ENCODE data around the gene SLC23A1. TPM values are rescaled to one million over a fixed set of nuclear protein-coding genes. Genes with fewer than 3 reads are reported as not detected.

Gene SLC23A1
- total RNA-seq, 1 donor from 2014 or later, result not detected

- no peak for TF ChIP-seq CTCF (IDR thresholded peaks at IDR 0.05; ENCODE audit: unreplicated experiment)
- H3K27ac Mint-ChIP-seq (ENCODE audit: unreplicated experiment), result no peak overlapping the region
- H3K4me3 Mint-ChIP-seq (ENCODE audit: unreplicated experiment), result no peak overlapping the region
- H3K9me3 Mint-ChIP-seq (ENCODE audit: unreplicated experiment), result no peaks in the 10 kb centered on the region
- H3K4me1 Mint-ChIP-seq (ENCODE audit: unreplicated experiment), result peaks cover 13% of the 10 kb centered on the region
- DNase-seq (ENCODE audit: low spot score), result no peak
- peaks cover 8% of the 10 kb centered on the region for H3K27me3 Mint-ChIP-seq (ENCODE audit: unreplicated experiment)
- peaks cover 24% of the 10 kb centered on the region for H3K36me3 Mint-ChIP-seq (ENCODE audit: low read depth, unreplicated experiment)
Measured at GRCh38 chr5:139374909-139375308, 8.2 kb downstream of the SLC23A1 start.

GRCh38 chr5:139371482-139372435 lies 11.3 kb downstream of the SLC23A1 start:
- no peak for DNase-seq (ENCODE audit: low spot score)
- H3K36me3 Mint-ChIP-seq (ENCODE audit: low read depth, unreplicated experiment), result peaks cover 19% of the 10 kb centered on the region
- no peak for TF ChIP-seq CTCF (IDR thresholded peaks at IDR 0.05; ENCODE audit: unreplicated experiment)
- H3K27ac Mint-ChIP-seq (ENCODE audit: unreplicated experiment), result peak overlapping the region; percentile 23
- H3K9me3 Mint-ChIP-seq (ENCODE audit: unreplicated experiment), result no peaks in the 10 kb centered on the region
- peaks cover 7% of the 10 kb centered on the region for H3K4me1 Mint-ChIP-seq (ENCODE audit: unreplicated experiment)
- peaks cover 5% of the 10 kb centered on the region for H3K27me3 Mint-ChIP-seq (ENCODE audit: unreplicated experiment)
- peak overlapping the region; percentile 63 for H3K4me3 Mint-ChIP-seq (ENCODE audit: unreplicated experiment)

GRCh38 chr5:139369181-139369580 lies 13.9 kb downstream of the SLC23A1 start:
- peaks cover 5% of the 10 kb centered on the region for H3K27me3 Mint-ChIP-seq (ENCODE audit: unreplicated experiment)
- H3K27ac Mint-ChIP-seq (ENCODE audit: unreplicated experiment), result no peak overlapping the region
- peaks cover 11% of the 10 kb centered on the region for H3K4me1 Mint-ChIP-seq (ENCODE audit: unreplicated experiment)
- H3K36me3 Mint-ChIP-seq (ENCODE audit: low read depth, unreplicated experiment), result peaks cover 26% of the 10 kb centered on the region
- TF ChIP-seq CTCF (IDR thresholded peaks at IDR 0.05; ENCODE audit: unreplicated experiment), result no peak
- H3K9me3 Mint-ChIP-seq (ENCODE audit: unreplicated experiment), result no peaks in the 10 kb centered on the region
- H3K4me3 Mint-ChIP-seq (ENCODE audit: unreplicated experiment), result no peak overlapping the region
- DNase-seq (ENCODE audit: low spot score), result no peak

GRCh38 chr5:139368613-139369012 lies 14.5 kb downstream of the SLC23A1 start:
- DNase-seq (ENCODE audit: low spot score), result no peak
- no peak overlapping the region for H3K4me3 Mint-ChIP-seq (ENCODE audit: unreplicated experiment)
- no peaks in the 10 kb centered on the region for H3K27me3 Mint-ChIP-seq (ENCODE audit: unreplicated experiment)
- peaks cover 11% of the 10 kb centered on the region for H3K4me1 Mint-ChIP-seq (ENCODE audit: unreplicated experiment)
- peaks cover 21% of the 10 kb centered on the region for H3K36me3 Mint-ChIP-seq (ENCODE audit: low read depth, unreplicated experiment)
- TF ChIP-seq CTCF (IDR thresholded peaks at IDR 0.05; ENCODE audit: unreplicated experiment), result no peak
- H3K27ac Mint-ChIP-seq (ENCODE audit: unreplicated experiment), result no peak overlapping the region
- H3K9me3 Mint-ChIP-seq (ENCODE audit: unreplicated experiment), result no peaks in the 10 kb centered on the region

- TF ChIP-seq CTCF (IDR thresholded peaks at IDR 0.05; ENCODE audit: unreplicated experiment), result no peak
- peaks cover 6% of the 10 kb centered on the region for H3K4me1 Mint-ChIP-seq (ENCODE audit: unreplicated experiment)
- H3K27ac Mint-ChIP-seq (ENCODE audit: unreplicated experiment), result no peak overlapping the region
- peaks cover 10% of the 10 kb centered on the region for H3K36me3 Mint-ChIP-seq (ENCODE audit: low read depth, unreplicated experiment)
- no peaks in the 10 kb centered on the region for H3K9me3 Mint-ChIP-seq (ENCODE audit: unreplicated experiment)
- H3K4me3 Mint-ChIP-seq (ENCODE audit: unreplicated experiment), result no peak overlapping the region
- DNase-seq (ENCODE audit: low spot score), result no peak
- H3K27me3 Mint-ChIP-seq (ENCODE audit: unreplicated experiment), result no peaks in the 10 kb centered on the region
Measured at GRCh38 chr5:139364466-139364865, 18.6 kb downstream of the SLC23A1 start.

All from endothelial cell (in vitro differentiated cells).